Left colon (tissue), 2 donors: ENCODE results near the gene GALNT1. TPM values are rescaled to one million over a fixed set of nuclear protein-coding genes. Genes with fewer than 3 reads are reported as not detected.
"Not testable (repeated sequence)": the region's sequence is repeated elsewhere in the genome, so short reads cannot be mapped to it uniquely, and the experiment has no call there.

Experiments
- ATAC-seq: fragments of 200-7000 bp; cut with Tn5 transposase; one replicate; pipeline ENCODE4 v1.9.1; 2020; ENCODE audit warnings: mild to moderate bottlenecking, moderate library complexity
- DNase-seq, 2 donors: peaks; one replicate each; pipeline ENCODE4 v3.0.0-alpha.2; 2020
- intact Hi-C, 2 donors: fragments of 100-400 bp; cut with DNase I in 1 of 2; cut with micrococcal nuclease in 1 of 2; formaldehyde crosslinking; loops; one replicate each; pipeline versions ENCODE4 v1.11.2 to v1.14.0; 2022; cut with DNase I, micrococcal nuclease
- long read RNA-seq: library from polyadenylated mRNA; unstranded; transcript quantifications from one replicate; pipeline ENCODE4 v2.0.0, GENCODE V29; 2021
- total RNA-seq, 2 donors: library from RNA; stranded (reverse); fragmentation: NEBNext Ultra II Directional; extraction: Animal tissue kit (Norgen Biotek cat#: 25700); gene quantifications; one replicate each; pipeline ENCODE4 v1.2.1, GENCODE V29; 2021
- donor health status: DM: no; HTN: no; CAD: no.
- donor health status: DM: yes; HTN: yes; CAD: no.

The GALNT1 gene
- 100 to 1,000 TPM; 121 to 143 TPM for total RNA-seq
- long read RNA-seq, partial matches to known transcripts = 18 of 196 reads
- long read RNA-seq, other reads (novel, unspliced or antisense) = 175 of 196 reads

DNA sequence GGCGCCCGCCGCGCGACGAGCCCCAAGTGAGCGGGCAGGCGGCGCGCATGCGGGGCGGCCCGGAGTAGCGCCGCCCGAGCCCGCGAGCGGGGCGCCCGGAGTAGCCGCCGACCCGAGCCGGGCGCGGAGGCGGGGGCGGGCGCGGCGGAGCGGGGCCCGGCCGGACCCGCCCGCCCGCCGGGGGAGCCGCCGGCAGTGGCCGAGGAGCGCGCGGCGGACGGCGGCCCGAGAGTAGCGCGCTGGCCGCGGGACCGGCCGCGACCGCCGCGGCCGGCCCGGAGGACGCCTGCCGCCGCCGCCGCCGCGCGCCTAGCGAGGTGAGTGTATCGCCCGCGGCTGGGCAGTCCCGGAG is at the start of gene GALNT1:
Gene GALNT1 (plus strand): TSS at position 195 of the 352 bp plus-strand sequence. CDS start 72,923 bp downstream, outside the sequence.
- no peak for DNase-seq
- intact Hi-C loops = no loop called here
- ATAC-seq = peak; percentile 49

DNA sequence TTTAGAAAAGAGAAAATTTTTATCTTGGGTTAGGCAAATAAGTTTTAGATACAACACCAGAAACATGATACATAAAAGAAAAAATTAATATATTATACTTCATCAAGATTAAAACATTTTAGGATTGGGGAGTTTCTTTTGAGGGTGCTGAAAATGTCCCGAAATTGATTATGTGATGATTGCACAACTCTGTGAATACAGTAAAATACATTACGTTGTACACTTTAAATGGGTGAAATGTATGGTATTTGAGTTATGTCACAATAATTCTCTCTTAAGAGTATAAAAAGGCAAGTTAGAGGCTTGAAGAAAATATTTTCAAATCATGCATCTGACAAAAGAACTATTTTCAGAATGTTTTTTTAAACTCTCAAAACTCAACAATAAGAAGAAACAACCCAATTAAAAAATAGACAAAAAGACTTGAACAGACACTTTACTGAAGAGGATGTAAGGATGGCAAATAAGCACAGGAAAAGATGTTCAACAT is 47.6 kb upstream of the GALNT1 start:
- ATAC-seq (no peak), DNase-seq (no peak)
- intact Hi-C loops = no loop called here

DNA sequence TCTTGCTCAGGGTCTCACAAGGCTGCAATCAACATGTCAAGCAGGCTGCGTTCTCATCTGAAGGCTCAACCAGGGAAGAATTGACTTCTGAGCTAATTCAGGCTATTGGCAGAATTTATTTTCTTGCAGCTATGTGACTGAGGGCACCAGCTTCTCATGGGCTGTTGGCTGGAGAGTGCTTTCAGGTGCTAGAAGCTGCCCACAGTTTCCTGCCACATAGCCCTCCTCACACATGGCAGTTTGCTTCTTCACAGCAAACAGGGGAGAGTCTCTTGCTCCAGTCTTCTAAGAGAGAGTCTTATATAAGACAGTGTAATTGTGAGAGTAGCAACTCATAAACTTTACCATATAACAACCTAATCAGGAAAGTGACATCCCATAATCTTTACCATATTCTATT is 46.2 kb upstream of the GALNT1 start:
- DNase-seq (no peak), ATAC-seq (no peak)
- intact Hi-C loops = no loop called here

DNA sequence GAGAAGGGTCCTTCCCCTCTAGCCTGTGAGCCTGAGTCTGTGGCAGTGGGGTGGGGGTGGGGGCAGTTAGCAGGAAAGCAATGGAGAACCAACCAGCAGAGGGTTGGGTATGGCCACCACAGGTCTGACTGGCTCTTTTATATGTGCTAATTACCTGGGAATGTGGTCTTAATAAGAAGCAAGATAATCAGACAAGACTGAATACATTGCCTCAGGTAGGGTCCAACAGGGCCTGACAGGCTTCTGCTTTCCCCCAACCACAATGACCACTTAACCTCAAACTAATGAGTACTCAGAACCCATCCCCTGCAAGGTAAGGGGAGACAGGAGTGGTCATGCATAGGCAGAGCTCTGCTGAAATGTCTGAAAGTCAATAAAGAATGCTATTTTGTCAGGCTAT is 39.2 kb upstream of the GALNT1 start:
- ATAC-seq = no peak
- intact Hi-C loops = no loop called here

DNA sequence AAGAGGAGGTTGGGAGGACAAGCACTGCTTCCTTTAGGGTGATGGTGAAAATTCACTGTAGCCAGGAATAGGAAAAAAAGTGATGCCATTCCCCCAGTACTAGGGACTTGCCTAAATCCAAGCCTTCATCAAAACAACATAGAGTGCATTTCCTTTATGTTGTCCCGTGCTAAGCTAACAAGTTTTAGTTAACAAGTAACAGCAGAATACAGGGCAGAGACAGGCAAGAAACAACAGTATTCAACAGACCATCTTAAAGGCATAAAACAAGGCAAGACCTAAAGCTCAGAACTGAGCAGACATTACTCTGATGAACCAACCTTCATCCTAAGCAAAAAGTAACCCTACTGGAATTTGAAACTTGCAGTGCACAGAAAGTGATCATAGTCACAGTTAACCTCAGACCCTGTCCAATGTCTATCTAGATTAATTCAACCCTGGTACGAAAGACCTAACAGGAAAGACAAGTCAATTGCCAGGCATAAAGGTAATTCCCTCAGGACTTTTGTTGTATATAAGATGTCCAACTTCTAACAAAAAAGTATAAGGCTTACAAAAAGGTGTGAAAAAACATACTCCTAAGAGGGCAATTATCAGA is 34.4 kb upstream of the GALNT1 start:
- ATAC-seq = no peak

More for the DNA sequence above, 39.2 kb upstream of the GALNT1 start:
- DNase-seq = no peak

DNA sequence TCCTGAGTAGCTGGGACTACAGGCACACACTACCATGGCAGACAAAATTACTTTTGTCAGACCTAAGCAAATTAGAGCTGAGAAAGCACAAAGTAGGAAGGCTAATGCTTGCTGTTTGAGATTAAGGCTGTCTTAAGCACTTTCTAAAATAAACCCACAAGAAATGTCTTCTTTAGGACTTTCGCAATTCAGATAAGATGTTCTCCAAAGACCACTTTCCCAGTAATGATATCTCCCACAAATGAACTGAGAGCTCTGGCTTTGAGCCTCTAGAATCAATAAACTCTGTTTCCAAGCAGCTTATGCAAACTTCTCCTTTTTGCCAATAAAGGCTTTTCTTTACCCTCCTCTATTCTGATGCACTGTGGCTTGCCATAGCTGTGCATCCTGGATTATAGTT is 32.0 kb upstream of the GALNT1 start:
- DNase-seq (no peak), ATAC-seq (no peak)
- intact Hi-C loops = no loop called here

More for the DNA sequence above, 34.4 kb upstream of the GALNT1 start:
- no peak for DNase-seq
- intact Hi-C loops = no loop called here

DNA sequence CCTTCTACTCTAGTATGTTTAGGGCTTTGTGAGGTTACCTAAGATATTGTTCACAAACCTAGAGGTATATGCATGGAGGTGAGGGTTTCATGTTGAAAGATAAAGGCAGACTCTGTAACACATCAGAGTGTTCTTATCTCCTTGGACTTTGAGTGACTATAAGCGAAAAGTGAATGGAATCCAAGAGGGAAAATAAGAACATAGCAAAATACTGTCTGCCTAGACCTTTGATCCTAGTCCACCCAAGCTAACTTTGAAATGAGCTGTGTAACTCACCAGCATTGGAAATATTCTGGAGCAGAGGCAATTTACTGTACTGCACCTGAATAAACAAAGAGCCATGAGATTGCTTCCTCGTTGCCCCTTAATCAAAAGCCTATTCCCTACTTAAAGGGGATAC is 28.2 kb upstream of the GALNT1 start:
- ATAC-seq (peak; percentile 92), DNase-seq (no peak)
- intact Hi-C loops = no loop called here

DNA sequence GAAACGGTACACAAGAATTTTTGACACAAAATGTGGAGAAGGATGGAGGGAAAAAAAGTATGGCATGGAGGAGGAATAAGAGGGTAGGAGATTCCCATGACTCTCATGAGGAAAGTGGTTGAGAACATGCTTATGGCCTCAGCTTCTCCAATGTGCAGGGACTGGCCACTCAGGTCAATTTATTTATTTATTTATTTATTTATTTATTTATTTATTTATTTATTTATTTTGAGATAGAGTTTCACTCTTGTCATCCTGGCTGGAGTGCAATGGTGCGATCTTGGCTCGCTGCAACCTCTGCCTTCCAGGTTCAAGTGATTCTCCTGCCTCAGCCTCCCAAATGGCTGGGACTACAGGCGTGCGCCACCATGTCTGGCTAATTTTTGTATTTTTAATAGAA is 26.0 kb upstream of the GALNT1 start:
- ATAC-seq, intact Hi-C loops, DNase-seq: not testable (repeated sequence)

DNA sequence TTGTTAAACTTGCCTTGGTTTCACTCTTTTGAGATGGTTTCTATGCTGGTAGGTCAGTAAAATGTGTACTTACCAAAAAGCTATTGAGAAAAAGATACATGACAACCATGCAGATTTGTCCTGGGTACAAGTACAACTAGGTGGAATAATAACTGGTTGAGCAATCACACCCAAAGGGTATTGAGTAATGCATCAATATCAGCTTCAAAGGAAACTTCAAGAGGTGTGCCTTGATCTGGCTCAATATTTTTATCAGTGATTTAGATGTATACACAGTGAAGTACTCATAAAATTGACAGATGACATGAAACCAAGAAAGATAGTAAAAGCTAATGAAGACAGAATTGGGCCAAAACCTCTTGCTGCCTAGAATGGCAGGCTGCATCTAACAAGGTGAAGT is 21.7 kb upstream of the GALNT1 start:
- DNase-seq (no peak), ATAC-seq (no peak)
- intact Hi-C loops = no loop called here

DNA sequence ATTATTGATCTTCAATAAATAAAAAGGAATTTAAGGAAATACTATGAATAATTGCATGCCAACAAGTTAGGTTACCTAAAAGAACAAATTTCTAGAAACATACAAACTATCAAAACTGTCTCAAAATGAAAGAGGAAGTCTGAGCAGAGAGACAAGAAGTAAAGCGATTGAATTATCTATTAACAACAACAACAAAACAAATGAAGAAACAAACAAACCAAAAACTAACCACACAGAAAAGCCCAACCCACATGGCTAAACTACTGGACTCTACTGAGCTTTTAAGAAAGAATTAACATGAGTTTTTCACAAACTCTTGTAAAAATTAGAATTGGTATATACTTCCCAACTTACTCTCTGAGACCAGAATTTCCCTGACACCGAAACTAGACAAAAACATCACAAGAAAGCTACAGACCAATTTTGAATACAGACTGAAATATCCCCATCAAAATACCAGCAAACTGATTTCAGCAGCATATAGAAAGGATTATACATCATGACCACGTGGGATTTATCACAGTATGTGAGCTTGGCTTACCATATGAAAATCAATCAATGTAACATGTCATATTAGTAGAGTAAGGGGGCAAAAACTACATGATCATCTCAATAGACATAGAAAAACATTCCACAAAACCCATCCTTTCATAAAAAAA is 16.6 kb upstream of the GALNT1 start:
- ATAC-seq (no peak), DNase-seq (no peak)
- intact Hi-C loops = no loop called here

DNA sequence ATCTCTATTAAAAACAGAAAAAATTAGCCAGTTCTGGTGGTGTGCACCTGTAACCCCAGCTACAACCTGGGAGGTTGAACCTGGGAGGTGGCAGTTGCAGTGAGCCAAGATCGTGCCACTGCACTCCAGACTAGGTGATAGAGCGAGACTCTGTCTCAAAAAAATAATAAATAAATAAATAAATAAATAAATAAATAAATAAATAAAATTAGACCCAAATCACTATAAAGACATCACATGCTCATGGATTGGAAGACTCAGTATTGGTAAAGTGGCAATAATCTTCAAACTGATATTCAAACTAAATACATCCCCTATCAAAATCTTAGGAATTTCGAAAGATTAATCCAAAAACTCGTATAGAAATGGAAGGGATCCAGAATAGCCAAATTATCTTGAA is 15.5 kb upstream of the GALNT1 start:
- intact Hi-C loops = no loop called here
- ATAC-seq (no peak), DNase-seq (no peak)

DNA sequence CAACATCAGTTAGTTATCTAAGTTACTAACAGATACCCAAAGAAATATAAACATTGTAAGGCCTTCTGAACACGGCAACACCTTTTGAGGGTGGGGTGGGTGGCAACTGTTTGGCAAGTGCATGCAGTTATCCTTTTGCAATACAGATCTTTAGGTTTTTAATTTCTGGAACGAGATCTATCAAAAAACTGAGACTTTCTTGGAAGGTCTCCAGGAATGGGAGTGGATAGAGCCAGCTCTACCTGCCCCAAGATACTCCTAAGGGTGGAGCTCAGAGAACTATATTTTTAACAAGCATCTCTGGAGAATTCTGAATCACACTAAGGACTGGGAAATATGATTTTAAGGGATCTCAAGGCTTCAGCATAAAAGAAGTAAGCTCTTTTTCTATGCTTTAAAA is 11.4 kb upstream of the GALNT1 start:
- ATAC-seq (peak; percentile 82), DNase-seq (no peak)
- intact Hi-C loops = no loop called here

DNA sequence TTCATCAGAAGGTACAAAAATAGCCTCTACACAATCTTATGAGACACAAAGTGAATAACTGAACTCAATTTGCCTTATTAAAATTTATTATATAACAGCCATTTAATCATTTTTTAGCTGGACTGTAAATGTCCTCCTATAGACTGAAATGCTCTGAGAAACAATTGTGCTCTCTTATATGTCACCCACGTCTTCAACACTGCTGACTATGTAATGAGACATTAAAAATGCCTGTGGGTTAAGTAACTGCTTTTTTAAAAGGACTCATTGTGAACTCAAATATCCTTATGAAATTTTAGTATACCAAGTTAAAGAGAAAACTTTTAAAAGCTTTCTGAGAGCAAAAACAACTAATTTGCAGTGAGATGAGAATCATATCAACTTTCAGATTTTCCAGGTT is 10.4 kb upstream of the GALNT1 start:
- no peak for ATAC-seq
- DNase-seq = no peak
- intact Hi-C loops = no loop called here

DNA sequence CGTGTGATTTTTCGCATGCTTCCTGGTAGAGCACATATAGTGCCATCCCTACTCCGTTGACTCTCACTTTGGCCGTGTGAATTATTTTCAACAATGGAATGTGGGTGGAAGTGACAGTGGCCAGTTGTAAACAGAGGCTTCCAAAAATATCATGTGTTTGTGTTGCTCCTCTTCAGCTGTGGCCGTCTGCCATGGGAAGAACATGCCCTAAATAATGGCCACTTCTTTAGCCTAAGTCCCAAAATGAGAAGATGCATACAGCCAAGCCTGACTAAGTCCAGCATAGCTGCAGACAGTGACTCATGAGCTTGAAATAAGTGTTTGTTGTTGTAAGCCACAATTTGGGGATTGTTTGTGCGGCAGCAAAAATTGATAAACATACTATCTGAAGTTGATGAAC is 8.9 kb upstream of the GALNT1 start:
- intact Hi-C loops = no loop called here
- ATAC-seq (no peak), DNase-seq (no peak)

DNA sequence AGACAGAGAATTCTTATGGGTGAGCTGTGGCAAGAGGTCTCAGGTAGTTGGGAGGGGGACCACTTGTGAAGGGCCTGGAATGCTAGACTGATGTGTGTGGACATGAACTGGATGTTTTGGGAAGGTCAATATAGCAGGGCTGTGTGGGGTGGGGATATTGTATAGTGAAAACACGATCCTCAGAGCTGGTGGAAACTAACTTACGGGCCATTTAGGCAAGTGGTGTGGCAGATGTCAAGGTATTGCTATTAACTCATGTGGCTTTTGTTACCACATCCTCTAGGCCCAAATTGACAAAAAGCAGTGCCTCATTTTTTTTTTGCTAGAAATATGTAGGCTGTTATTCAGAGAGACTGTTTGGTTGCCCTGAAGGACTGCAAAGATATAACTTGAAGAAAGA is 8.0 kb upstream of the GALNT1 start:
- no peak for DNase-seq
- ATAC-seq = no peak
- intact Hi-C loops = no loop called here

DNA sequence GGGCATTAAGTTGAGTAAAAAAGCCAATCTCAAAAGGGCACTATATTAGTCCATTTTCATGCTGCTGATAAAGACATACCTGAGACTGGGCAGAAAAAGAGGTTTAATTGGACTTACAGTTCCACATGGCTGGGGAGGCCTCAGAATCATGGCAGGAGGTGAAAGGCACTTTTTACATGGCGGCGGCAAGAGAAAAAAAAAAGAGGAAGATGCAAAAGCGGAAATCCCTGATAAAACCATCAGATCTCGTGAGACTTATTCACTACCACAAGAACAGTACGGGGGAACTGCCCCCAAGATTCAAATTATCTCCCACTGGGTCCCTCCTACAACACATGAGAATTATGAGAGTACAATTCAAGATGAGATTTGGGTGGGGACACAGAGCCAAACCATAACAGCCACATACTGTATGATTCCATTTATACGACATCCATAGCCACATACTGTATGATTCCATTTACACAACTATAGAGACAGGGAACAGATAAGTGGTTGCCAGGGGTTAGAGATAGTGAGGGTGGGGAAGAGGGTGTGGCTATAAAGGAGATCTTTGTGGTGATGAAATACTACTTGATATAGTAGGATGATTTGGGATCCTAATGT is 5.2 kb upstream of the GALNT1 start:
- ATAC-seq, intact Hi-C loops, DNase-seq: not testable (repeated sequence)

DNA sequence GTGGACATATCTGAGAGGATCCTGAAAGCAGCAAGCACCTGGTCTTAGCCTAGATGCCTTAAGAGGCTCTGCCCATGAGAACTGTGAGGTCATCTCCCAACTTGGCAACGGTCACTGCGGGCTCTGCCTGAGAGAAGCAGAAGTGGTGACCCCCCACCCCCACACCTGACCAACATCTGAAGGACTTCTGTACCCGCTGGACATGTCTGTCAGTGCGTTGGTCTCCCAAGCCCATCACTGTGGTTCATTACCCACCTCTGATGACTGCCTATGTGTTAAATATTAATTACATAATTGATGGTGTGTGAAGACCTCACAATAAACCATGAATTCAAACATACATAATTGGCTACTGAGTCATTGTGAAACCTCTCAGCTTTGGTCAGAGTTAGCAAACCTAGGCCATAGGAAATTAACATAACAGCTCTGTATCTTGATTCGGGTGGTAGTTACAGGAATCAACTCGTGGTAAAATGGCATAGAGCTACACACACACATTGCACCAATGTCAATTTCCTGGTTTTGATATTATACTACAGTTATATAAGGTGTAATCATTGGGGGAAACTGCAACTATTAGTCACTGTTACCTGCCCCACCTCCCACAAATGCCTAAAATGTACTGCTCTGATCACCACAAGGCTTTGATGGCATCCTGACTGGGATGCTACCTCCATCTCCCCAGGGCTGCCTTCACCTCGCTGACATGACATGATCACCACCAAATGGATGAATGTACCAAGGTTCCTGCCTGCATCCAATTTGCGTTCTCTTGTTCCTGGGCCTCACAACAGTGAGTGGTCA is 4.3 kb upstream of the GALNT1 start:
- DNase-seq (no peak), ATAC-seq (no peak)
- intact Hi-C loops = no loop called here

DNA sequence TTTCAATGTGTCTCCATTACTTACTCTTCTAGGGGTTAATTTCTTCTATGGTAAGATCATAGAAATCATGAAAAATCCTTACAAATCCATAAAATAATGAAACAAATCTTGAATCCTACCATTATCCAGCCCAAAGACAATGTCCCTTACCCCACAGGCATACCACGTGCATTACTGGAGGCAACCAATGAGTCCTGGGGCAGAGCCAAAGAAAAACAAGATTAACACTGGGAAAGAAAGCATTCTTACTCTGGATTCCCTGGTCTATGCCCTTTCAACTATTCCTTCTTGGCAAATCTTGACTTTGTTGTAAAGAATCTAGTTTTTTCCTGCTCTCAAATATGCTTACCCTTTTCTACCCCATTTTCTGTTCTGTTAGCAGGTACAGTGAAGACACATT is 3.1 kb upstream of the GALNT1 start:
- intact Hi-C loops = no loop called here
- no peak for DNase-seq

DNA sequence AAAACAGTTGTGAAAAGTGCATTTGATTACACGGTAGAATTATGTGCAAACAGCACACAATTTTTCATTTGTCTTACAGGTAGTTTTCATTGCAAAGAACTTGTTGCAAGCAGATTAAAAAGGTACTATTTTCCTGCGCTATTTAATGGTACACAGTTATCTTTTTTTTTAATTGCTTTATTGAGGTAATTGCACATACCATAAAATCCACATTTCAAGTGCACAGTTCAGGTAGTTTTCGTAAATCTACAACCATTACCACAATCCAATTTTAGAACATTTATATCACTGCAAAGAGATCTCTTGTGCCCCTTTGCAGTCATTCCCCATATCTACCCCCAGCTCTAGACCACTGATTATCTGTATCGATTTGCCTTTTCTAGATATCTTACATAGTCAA is 2.6 kb upstream of the GALNT1 start:
- ATAC-seq (peak; percentile 62), DNase-seq (no peak)
- intact Hi-C loops = no loop called here

More for the DNA sequence above, 3.1 kb upstream of the GALNT1 start:
- ATAC-seq = peak; percentile 32
